ENCODE results near the gene SCAF1.

DNA sequence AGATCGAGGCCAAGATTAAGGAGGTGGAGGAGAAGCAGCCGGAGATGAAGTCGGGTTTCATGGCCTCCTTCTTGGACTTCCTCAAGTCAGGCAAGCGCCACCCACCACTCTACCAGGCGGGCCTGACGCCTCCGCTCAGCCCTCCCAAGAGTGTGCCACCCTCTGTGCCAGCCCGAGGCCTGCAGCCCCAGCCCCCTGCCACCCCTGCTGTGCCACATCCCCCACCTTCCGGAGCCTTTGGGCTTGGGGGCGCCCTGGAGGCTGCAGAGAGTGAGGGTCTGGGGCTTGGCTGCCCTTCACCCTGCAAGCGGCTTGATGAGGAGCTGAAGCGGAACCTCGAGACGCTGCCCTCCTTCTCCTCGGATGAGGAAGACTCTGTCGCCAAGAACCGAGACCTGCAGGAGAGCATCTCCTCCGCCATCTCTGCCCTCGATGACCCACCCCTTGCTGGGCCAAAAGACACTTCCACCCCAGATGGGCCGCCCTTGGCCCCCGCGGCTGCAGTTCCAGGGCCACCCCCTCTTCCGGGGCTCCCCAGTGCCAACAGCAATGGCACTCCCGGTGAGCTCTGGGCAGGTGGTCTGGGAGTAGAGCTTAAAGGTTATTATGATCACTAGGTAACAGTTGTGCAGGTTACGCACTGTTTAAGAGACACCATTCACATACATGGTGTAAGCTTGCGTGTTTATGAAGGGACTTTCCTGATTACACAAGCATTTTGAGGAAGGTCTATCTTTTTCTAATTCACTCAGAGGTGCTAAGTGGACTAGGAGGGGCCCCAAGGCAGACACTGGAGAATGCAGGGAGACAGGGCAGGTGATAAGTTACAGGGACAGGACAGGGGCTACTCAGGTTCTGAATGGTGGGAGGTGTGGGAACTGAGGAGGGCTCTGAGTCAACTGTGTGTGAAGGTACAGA is 42.4 kb upstream of the SCAF1 start:
- no peak for TF ChIP-seq CTCF (IDR thresholded peaks at IDR 0.05)
- TF ChIP-seq POLR2A (IDR thresholded peaks at IDR 0.05) = no peak
- no peak for TF ChIP-seq POLR2AphosphoS5 (IDR thresholded peaks at IDR 0.05)

Data from prostate gland (tissue), 2 donors.